ENCODE results near the gene UGDH.
A peak's percentile ranks its signal among the peaks of the same experiment; 100 is the strongest.

The UGDH gene

GRCh38 chr4:39456946-39457763 lies 70.1 kb downstream of the UGDH start:
- Histone ChIP-seq H3K4me2 (ENCODE audit: low read depth, low read length, poor library complexity, severe bottlenecking) (peak overlapping the region; percentile 99), H3K79me2 (ENCODE audit: insufficient read depth, low read length) (peaks cover 24% of the 10 kb centered on the region), H3K27ac (ENCODE audit: low read depth, low read length) (peak overlapping the region; percentile 62), H3K9ac (ENCODE audit: low read length) (peak overlapping the region; percentile 87), H2AFZ (ENCODE audit: low read depth, low read length, severe bottlenecking) (no peak overlapping the region), H3F3A (ENCODE audit: insufficient read depth) (peaks cover 69% of the 10 kb centered on the region), H3K4me3 (ENCODE audit: insufficient read depth, low read length, poor library complexity, severe bottlenecking) (peak overlapping the region; percentile 78), H3K36me3 (ENCODE audit: low read length) (peaks cover 60% of the 10 kb centered on the region), H3K9me2 (replicated peaks; ENCODE audit: insufficient read depth, low read length) (no peaks in the 10 kb centered on the region), H4K20me1 (ENCODE audit: low read depth, low read length) (peaks cover 22% of the 10 kb centered on the region), H3K9me3 (ENCODE audit: insufficient read depth, low read length) (no peaks in the 10 kb centered on the region), H3K27me3 (ENCODE audit: low read length) (no peaks in the 10 kb centered on the region)
- TF ChIP-seq EZH2phosphoT487 (conservative IDR thresholded peaks at IDR 0.05; ENCODE audit: low read length) (no peak), CTCF (IDR thresholded peaks at IDR 0.05; ENCODE audit: insufficient read depth, low read length, poor library complexity, severe bottlenecking) (no peak)

- Histone ChIP-seq H2AFZ (ENCODE audit: low read depth, low read length, severe bottlenecking) (no peak overlapping the region), H3K9ac (ENCODE audit: low read length) (no peak overlapping the region), H3K27ac (ENCODE audit: low read depth, low read length) (no peak overlapping the region), H3K79me2 (ENCODE audit: insufficient read depth, low read length) (peaks cover 24% of the 10 kb centered on the region), H3F3A (ENCODE audit: insufficient read depth) (peaks cover 82% of the 10 kb centered on the region), H3K4me2 (ENCODE audit: low read depth, low read length, poor library complexity, severe bottlenecking) (no peak overlapping the region), H4K20me1 (ENCODE audit: low read depth, low read length) (peaks cover 27% of the 10 kb centered on the region), H3K9me3 (ENCODE audit: insufficient read depth, low read length) (no peaks in the 10 kb centered on the region), H3K4me3 (ENCODE audit: insufficient read depth, low read length, poor library complexity, severe bottlenecking) (no peak overlapping the region), H3K36me3 (ENCODE audit: low read length) (peaks cover 73% of the 10 kb centered on the region), H3K27me3 (ENCODE audit: low read length) (no peaks in the 10 kb centered on the region), H3K9me2 (replicated peaks; ENCODE audit: insufficient read depth, low read length) (no peaks in the 10 kb centered on the region)
- TF ChIP-seq CTCF (IDR thresholded peaks at IDR 0.05; ENCODE audit: insufficient read depth, low read length, poor library complexity, severe bottlenecking): no peak
- TF ChIP-seq EZH2phosphoT487 (conservative IDR thresholded peaks at IDR 0.05; ENCODE audit: low read length): no peak
Measured at GRCh38 chr4:39455486-39455885, 71.8 kb downstream of the UGDH start.

GRCh38 chr4:39453738-39454137 lies 73.5 kb downstream of the UGDH start:
- H4K20me1 ChIP-seq (ENCODE audit: low read depth, low read length): peaks cover 33% of the 10 kb centered on the region
- H3F3A ChIP-seq (ENCODE audit: insufficient read depth): peaks cover 88% of the 10 kb centered on the region
- no peak overlapping the region for H3K4me2 ChIP-seq (ENCODE audit: low read depth, low read length, poor library complexity, severe bottlenecking)
- no peaks in the 10 kb centered on the region for H3K27me3 ChIP-seq (ENCODE audit: low read length)
- no peak overlapping the region for H3K27ac ChIP-seq (ENCODE audit: low read depth, low read length)
- H3K36me3 ChIP-seq (ENCODE audit: low read length): peaks cover 73% of the 10 kb centered on the region
- no peak overlapping the region for H3K4me3 ChIP-seq (ENCODE audit: insufficient read depth, low read length, poor library complexity, severe bottlenecking)
- no peaks in the 10 kb centered on the region for H3K9me2 ChIP-seq (replicated peaks; ENCODE audit: insufficient read depth, low read length)
- TF ChIP-seq CTCF (IDR thresholded peaks at IDR 0.05; ENCODE audit: insufficient read depth, low read length, poor library complexity, severe bottlenecking) (no peak), EZH2phosphoT487 (conservative IDR thresholded peaks at IDR 0.05; ENCODE audit: low read length) (no peak)
- no peak overlapping the region for H3K9ac ChIP-seq (ENCODE audit: low read length)
- peaks cover 24% of the 10 kb centered on the region for H3K79me2 ChIP-seq (ENCODE audit: insufficient read depth, low read length)
- no peaks in the 10 kb centered on the region for H3K9me3 ChIP-seq (ENCODE audit: insufficient read depth, low read length)
- H2AFZ ChIP-seq (ENCODE audit: low read depth, low read length, severe bottlenecking): no peak overlapping the region

Data from SU-DHL-6 (cell line).